SK-N-SH (cell line): Measurements from ENCODE around the gene C1orf174.

Experiments
- EZH2phosphoT487 ChIP-seq: fragments of 200-600 bp; sonication (generic); IDR thresholded peaks from 2 replicates; pipeline ENCODE4 v1.6.1; 2017; ENCODE audit warnings: low read depth, mixed run types, mild to moderate bottlenecking, antibody characterized with exemption, moderate library complexity, borderline replicate concordance
- POLR2AphosphoS5 ChIP-seq: IDR thresholded peaks from 2 replicates; pipeline ENCODE4 v1.6.1; 2012; ENCODE audit warnings: low read depth, low read length
- SIN3A ChIP-seq: IDR thresholded peaks from 2 replicates; pipeline ENCODE4 v1.6.1; 2012; ENCODE audit warnings: low read depth, mild to moderate bottlenecking, low read length, moderate library complexity, borderline replicate concordance
- TF ChIP-seq, protein P1 (sequence below): fragments of 200-600 bp; sonication (generic); IDR thresholded peaks from 2 replicates; pipeline ENCODE4 v1.6.1; 2017; ENCODE audit warnings: antibody characterized with exemption, mild to moderate bottlenecking, moderate library complexity
- TF ChIP-seq, protein P2 (sequence below): IDR thresholded peaks from 2 replicates; pipeline ENCODE4 v1.6.1; 2012; ENCODE audit warnings: mild to moderate bottlenecking, low read depth, low read length, moderate library complexity

DNA sequence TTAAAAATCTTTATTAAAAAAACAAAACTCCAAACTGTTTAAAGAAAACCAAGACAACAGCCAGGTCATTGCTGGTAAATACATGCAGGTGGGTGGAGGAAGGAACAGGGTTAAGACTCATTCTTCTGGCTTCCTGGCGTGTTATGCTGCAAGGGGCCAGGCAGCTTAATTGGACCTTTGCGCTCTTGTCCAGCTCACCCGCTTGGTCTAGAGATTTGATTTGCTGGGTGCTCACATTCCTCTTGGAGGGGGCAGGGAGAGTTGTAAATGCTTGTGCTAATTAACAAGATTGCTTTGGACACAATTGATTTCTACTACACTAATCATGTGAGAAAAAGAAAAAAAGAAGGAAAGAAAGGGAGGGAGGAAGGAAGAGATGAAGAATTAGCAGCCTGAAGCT, 53.5 kb downstream of the C1orf174 start:
- TF ChIP-seq, protein P1, sequence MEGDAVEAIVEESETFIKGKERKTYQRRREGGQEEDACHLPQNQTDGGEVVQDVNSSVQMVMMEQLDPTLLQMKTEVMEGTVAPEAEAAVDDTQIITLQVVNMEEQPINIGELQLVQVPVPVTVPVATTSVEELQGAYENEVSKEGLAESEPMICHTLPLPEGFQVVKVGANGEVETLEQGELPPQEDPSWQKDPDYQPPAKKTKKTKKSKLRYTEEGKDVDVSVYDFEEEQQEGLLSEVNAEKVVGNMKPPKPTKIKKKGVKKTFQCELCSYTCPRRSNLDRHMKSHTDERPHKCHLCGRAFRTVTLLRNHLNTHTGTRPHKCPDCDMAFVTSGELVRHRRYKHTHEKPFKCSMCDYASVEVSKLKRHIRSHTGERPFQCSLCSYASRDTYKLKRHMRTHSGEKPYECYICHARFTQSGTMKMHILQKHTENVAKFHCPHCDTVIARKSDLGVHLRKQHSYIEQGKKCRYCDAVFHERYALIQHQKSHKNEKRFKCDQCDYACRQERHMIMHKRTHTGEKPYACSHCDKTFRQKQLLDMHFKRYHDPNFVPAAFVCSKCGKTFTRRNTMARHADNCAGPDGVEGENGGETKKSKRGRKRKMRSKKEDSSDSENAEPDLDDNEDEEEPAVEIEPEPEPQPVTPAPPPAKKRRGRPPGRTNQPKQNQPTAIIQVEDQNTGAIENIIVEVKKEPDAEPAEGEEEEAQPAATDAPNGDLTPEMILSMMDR = no peak
- TF ChIP-seq POLR2AphosphoS5 = no peak
- TF ChIP-seq, protein P2, sequence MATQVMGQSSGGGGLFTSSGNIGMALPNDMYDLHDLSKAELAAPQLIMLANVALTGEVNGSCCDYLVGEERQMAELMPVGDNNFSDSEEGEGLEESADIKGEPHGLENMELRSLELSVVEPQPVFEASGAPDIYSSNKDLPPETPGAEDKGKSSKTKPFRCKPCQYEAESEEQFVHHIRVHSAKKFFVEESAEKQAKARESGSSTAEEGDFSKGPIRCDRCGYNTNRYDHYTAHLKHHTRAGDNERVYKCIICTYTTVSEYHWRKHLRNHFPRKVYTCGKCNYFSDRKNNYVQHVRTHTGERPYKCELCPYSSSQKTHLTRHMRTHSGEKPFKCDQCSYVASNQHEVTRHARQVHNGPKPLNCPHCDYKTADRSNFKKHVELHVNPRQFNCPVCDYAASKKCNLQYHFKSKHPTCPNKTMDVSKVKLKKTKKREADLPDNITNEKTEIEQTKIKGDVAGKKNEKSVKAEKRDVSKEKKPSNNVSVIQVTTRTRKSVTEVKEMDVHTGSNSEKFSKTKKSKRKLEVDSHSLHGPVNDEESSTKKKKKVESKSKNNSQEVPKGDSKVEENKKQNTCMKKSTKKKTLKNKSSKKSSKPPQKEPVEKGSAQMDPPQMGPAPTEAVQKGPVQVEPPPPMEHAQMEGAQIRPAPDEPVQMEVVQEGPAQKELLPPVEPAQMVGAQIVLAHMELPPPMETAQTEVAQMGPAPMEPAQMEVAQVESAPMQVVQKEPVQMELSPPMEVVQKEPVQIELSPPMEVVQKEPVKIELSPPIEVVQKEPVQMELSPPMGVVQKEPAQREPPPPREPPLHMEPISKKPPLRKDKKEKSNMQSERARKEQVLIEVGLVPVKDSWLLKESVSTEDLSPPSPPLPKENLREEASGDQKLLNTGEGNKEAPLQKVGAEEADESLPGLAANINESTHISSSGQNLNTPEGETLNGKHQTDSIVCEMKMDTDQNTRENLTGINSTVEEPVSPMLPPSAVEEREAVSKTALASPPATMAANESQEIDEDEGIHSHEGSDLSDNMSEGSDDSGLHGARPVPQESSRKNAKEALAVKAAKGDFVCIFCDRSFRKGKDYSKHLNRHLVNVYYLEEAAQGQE = no peak
- TF ChIP-seq EZH2phosphoT487 = no peak
- TF ChIP-seq SIN3A = no peak
